Measurements from ENCODE around the gene NEU1.

- no peak for TF ChIP-seq CTCF (IDR thresholded peaks at IDR 0.05 in 2 of 3, conservative IDR thresholded peaks at IDR 0.05 in 1 of 3; ENCODE audit: borderline replicate concordance in 1 of 3, insufficient read depth in 1 of 3, low read depth in 2 of 3, low read length in 2 of 3)
- no peak for TF ChIP-seq EZH2phosphoT487 (IDR thresholded peaks at IDR 0.05; ENCODE audit: borderline replicate concordance)
- TF ChIP-seq ATF3 (IDR thresholded peaks at IDR 0.05), result no peak
Measured at GRCh38 chr6:31842053-31842452, 20.6 kb downstream of the NEU1 start.

Measured in HCT116 (cell line).